ENCODE measurements around the gene SCARB1.
"Not testable (repeated sequence)": the region's sequence is repeated elsewhere in the genome, so short reads cannot be mapped to it uniquely, and the experiment has no call there.

Gene SCARB1, protein sequence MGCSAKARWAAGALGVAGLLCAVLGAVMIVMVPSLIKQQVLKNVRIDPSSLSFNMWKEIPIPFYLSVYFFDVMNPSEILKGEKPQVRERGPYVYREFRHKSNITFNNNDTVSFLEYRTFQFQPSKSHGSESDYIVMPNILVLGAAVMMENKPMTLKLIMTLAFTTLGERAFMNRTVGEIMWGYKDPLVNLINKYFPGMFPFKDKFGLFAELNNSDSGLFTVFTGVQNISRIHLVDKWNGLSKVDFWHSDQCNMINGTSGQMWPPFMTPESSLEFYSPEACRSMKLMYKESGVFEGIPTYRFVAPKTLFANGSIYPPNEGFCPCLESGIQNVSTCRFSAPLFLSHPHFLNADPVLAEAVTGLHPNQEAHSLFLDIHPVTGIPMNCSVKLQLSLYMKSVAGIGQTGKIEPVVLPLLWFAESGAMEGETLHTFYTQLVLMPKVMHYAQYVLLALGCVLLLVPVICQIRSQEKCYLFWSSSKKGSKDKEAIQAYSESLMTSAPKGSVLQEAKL

DNA sequence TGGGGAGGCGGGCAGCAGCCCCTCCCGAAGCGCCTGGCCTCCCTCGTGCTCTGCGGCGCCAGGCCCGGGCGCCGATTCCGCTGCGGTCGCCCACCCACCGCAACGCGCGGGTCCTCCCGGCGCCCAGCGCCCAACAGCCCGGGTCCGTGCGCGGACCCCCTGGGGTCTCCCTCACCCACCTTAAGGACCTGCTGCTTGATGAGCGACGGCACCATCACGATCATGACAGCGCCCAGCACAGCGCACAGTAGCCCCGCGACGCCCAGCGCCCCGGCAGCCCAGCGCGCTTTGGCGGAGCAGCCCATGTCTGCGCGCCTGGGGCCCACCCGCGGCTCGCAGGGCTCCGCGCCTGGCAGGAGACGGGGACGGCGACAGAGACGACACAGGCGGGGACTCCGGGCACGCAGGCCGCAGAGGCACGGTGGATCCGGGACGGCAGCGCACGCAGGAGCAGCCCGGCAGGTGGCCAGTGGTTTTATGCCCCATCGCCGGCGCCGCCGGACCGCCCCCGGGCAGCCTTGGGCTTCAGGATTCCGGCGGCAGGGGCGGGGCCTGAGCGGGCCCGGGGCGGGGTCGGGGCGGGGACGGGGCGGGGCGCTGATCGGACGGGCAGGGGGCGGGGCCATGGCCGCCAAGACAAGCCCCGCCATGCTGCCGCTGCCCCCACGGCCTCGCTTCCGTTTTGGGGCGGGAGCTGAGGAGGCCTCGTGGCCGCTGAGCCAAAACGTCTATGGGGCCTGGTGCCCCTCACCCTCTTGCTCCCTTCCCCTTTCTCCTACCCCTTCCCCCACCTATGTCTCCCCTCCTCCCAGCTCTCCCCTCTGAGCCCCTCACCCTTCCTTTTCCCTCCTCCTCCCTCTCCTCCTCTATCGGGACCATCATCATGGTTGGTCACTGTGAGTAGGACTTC, at the start of gene SCARB1:
Gene SCARB1 (minus strand): TSS at position 449 of the 910 bp plus-strand sequence. CDS start 144 bp downstream, at position 305.
- peak; percentile 66 to 71 for DNase-seq (ENCODE audit: low read depth in 1 of 2, low spot score in 1 of 2)

DNA sequence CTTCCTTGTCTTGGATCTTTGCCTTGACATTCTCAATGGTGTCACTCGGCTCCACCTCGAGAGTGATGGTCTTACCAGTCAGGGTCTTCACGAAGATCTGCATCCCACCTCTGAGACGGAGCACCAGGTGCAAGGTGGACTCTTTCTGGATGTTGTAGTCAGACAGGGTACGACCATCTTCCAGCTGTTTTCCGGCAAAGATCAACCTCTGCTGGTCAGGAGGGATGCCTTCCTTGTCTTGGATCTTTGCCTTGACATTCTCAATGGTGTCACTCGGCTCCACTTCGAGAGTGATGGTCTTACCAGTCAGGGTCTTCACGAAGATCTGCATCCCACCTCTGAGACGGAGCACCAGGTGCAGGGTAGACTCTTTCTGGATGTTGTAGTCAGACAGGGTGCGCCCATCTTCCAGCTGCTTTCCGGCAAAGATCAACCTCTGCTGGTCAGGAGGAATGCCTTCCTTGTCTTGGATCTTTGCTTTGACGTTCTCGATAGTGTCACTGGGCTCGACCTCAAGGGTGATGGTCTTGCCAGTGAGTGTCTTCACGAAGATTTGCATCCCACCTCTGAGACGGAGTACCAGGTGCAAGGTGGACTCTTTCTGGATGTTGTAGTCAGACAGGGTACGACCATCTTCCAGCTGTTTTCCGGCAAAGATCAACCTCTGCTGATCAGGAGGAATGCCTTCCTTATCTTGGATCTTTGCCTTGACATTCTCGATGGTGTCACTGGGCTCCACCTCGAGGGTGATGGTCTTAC, 49.0 kb upstream of the SCARB1 start:
- DNase-seq (ENCODE audit: low read depth in 1 of 2, low spot score in 1 of 2): not testable (repeated sequence)

DNA sequence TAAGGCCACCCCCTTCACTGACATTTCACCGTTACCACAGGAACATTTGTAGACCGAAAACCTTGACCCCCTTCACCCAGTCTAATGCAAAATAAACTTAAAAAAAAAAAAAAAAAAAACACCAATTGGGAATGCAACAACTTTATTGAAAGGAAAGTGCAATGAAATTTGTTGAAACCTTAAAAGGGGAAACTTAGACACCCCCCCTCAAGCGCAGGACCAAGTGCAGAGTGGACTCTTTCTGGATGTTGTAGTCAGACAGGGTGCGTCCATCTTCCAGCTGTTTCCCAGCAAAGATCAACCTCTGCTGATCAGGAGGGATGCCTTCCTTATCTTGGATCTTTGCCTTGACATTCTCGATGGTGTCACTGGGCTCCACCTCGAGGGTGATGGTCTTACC, 47.9 kb upstream of the SCARB1 start:
- not testable (repeated sequence) for DNase-seq (ENCODE audit: low read depth in 1 of 2, low spot score in 1 of 2)

DNA sequence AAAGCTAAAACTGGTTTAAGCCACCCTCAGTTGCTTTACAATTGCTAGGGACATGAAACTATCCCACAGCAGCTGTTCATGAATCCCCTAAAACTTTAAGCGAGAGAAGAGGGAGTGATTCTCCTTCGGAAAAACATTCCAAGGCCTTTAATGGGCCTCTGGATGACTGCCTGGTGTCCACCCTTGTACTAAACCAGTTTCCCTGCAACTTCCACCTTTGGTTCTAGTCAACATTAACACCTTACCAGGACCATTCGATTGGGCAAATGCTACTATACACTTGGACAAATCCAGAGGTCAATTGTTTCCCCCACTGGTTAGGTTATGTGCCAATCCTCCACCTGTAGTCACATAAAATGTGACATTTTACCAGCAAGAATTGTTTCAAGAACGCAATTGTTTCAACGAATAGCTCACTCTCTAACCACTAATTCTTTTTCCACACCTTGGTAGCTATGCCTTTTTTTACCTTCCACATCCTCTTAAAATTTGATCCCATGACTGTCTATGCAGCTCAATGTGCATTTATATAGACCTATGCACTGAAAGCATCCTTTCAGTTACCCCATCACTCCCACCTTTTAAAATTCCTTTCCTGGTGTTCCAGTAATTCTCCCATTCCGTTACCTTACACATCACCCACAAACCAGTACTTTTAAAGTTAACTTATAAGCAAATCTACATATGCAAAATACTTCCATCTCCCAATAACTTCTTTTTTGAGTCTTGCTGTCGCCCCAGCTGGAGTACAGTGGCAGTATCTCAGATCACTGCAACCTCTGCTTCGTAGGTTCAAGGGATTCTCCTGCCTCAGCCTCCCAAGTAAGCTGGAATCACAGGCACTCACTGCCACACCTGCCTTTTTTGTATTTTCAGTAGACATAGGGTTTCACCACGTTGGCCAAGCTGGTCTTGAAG, 47.2 kb upstream of the SCARB1 start:
- no peak for DNase-seq (ENCODE audit: low read depth in 1 of 2, low spot score in 1 of 2)

DNA sequence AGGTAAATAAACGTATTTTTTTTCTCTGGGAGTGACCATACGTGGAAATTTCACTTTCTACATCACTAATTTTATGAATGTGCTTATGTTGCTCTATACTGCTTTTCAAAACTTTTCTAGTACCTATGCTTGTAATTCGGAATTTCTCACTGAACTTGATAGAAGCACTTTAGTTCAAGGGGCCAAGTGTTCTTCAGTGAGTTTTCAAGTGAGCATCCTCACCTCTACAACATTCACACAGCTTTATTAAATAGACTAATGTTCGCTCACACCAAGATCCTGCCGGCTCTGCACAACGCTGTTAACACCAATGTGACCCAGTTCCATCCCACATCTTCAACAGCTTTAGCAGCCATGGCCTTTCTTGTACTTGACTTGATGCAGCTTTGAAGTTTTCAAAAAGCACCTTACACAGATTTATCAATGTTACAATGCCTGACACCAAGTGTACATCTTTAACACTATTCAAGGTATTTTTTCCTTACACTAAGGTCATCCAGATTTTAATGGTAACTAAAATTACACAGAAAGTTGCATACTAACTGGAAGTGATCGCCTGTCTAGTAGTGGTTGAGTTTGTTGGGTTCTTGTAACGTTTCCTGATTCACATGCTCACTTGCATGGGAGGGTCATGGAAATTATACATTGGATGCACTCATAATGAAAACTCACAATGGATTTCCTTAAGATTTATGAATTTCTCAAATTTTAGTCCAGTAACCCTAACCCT, 46.3 kb upstream of the SCARB1 start:
- no peak for DNase-seq (ENCODE audit: low read depth in 1 of 2, low spot score in 1 of 2)

DNA sequence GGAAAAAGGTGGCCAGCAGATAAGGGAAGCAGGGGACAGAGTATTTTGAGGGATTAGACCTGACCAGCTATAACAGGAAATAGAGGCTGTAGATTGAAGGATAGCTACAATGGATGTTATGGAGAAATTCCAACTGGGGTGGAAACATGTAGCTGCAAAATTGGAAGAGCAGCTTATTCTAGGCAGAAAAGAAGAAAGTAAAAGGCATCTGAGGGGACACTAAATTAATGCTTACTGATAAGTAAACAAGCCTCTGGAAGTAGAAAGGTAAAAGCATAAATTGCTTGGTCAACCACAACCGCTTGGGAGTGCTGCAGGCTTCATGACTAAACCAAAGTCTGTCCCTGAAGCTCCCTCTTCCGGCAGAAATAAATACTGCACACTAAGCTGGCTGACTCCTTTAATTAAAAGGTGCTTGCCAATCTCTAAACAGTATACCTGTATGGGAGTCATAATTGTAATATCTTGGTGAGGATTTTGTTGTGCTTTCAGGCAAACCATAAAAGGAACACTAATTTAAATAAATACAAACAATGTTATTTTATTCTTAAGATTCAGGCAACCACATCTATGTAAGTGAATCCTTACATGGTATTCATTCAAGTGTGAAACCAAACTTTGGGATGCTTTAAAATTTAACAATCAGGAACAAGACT, 43.1 kb upstream of the SCARB1 start:
- peak; percentile 48 to 90 for DNase-seq (ENCODE audit: low read depth in 1 of 2, low spot score in 1 of 2)

DNA sequence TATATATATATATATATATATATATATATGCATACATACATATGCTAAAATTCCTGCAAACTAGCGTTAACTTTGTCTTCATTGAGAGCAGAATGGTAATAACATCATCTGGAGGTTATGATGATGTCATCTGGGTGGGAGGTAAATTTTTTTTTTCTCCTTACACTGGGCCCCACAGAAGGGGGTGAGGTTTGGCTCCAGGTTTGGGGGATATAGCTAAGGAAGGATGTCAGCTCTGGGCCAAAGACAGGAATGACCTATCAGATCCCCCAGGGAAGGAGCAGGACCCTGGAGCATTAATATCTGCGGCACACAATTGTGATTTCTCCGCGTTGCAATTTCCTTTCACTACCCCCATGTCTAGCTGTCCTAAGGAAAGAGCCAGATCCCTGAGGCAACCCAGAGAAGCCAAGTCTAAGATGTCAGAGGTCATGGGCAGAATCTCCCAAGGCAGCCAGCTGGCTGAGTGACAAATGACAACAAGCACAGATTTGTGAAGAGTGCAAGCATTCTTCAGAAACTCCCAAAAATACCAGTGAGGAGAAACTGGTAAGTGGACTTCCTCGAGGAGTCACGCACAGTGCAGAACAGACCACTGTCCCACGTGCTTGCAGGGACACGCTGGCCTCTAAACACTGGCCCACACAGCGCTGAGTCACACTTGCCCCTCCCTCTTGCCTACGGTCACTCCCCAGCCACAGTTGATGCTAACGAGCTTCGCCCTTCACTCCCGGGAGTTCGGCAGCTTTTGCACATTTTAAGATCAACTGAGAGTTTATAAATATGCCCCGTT, 40.8 kb upstream of the SCARB1 start:
- no peak for DNase-seq (ENCODE audit: low read depth in 1 of 2, low spot score in 1 of 2)

DNA sequence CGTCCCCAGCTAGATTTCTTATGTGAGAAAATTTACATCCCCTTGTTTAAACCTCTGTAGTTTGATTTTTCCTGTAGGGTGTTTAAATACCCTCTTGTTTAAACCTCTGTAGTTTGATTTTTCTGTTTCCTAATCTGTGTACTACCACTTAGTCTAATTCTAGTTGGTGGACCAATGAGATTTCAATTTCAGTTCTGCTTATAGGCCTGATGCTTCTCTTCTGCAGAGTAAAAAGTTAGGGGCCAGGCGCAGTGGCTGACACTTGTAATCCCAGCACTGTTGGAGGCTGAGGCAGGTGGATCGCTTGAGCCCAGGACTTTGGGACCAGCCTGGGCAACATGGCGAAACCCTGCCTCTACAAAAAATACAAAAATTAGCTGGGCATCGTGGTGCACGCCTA, 39.3 kb upstream of the SCARB1 start:
- DNase-seq (ENCODE audit: low read depth in 1 of 2, low spot score in 1 of 2): no peak

DNA sequence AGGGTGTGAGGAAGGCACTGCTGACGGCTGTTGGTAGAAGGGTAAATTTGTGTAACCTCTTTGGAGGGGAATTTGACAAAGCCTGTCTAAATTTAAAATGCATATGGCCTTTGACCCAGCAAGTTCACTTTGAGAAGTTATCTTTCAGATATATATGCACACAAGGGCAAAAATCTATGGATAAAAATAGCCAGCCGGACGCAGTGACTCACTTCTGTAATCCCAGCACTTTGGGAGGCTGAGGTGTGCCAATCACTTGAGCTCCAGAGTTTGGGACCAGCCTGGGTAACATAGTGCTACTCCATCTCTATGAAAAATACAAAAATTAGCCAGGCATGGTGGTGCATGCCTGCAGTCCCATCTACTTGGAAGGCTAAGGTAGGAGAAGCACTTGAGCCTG, 37.3 kb upstream of the SCARB1 start:
- DNase-seq (ENCODE audit: low read depth in 1 of 2, low spot score in 1 of 2): no peak

DNA sequence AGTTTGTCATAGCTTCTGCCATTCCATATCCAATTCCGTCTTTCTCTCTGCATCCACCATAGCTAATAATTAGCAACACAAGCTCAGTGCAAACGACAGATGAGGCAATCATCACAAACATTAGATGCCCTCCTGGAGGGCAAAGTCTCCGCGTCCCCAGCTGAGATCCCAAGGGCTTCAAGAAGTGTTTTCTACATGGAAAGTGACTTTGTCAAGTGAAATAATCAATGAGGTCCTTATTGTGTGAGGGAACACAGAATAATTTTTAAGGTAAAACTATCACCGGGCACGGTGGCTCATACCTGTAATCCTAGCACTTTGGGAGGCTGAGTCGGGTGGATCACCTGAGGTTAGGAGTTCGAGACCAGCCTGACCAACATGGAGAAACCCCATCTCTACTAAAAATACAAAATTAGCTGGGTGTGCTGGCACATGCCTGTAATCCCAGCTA, 36.7 kb upstream of the SCARB1 start:
- DNase-seq (ENCODE audit: low read depth in 1 of 2, low spot score in 1 of 2): not testable (repeated sequence)

DNA sequence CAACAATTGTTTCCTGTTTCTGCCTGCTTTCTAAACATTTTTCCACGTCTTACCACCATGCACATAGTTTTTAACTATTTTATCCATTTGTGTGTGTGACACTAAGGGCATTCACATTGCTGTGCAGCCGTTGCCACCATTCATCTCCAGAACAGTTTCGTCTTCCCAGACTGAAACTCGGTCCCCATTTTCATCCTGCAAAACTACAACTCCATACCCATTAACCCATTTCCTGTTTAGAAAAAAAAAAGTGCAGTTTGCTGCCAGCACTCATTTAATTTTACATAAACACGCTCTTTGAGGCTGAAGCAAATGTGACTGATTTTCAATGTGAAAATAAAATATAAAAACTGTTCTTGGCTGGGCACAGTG, 35.2 kb upstream of the SCARB1 start:
- DNase-seq (ENCODE audit: low read depth in 1 of 2, low spot score in 1 of 2): no peak

DNA sequence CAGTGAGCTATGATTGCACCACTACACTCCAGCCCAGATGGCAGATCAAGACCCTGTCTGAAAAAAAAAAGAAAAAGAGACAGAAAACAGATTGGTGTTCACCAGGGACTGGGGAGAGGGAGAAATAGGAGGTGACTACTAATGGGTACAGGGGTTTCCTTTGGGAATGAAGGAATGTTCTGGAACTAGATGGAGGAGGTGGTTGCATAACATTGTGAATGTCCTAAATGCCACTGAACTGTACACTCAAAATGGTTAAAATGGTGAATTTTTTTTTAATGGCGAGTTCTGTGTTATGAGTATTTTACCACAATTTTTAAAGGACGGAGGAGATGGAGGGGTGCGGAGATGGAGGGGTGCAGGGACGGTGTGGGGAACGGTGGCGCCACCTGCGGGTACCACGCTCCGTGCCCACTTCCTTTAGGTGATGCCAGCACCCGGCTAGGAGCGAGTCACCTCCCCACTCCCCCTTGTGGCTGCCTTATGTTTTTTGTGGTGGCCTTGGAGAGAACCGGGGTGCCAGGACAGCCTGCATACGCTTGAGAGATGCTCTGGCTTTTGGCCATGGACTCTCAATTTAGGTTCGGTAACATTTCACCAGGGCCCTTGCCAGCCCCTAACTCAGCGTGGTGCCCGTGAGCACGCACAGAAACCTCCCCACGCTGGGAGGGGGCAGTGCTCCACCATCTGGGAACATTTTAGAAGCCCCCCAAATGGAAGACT, 34.7 kb upstream of the SCARB1 start:
- peak in 1 of 2 donors; percentile 53 for DNase-seq (ENCODE audit: low read depth in 1 of 2, low spot score in 1 of 2)

DNA sequence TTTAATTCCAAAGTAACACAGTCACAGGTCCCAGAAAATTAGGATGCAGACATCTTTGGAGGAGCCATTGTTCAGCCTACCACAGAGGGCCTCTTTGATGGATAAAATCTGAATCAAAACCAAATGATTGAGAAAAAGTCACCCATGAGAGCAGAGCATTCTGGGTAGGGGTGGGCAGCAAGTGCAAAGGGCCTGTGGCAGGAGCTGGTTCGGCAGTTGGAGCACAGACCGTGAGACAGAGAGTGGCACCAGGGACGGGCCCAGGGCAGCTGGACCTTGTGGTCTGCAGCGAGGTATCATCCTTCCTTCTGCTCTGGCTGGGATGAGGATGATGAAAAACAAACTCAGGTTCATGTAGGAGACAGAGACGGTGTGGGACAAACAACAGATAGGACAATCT, 32.8 kb upstream of the SCARB1 start:
- DNase-seq (ENCODE audit: low read depth in 1 of 2, low spot score in 1 of 2): no peak

DNA sequence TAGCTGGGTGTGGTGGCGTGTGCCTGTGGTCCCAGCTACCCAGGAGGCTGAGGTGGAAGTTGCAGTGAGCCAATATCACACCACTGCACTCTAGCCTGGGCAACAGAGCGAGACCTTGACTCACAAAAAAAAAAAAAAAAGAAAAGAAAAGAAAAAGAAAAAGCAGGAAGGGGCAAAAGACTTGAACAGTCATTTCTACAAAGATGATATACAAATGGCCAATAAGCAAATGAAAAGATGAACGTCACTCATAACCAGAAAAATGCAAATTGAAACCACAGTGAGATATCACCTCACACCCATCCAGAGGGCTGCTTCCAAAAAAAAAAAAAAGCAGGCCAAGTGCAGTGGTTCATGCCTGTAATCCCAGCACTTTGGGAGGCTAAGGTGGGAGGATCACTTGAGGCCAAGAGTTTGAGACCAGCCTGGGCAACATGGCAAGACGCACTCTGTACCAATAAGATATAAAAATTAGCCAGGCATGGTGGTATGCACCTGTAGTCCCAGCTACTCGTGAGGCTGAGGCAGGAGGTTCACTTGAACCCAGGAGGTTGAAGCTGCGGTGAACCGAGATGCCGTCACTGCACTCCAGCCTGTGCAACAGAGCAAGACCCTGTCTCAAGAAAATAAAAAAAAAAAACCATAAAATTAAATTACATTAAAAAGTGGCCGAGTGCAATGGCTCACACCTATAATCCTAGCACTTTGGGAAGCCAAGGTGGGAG, 30.3 kb upstream of the SCARB1 start:
- no peak for DNase-seq (ENCODE audit: low read depth in 1 of 2, low spot score in 1 of 2)

DNA sequence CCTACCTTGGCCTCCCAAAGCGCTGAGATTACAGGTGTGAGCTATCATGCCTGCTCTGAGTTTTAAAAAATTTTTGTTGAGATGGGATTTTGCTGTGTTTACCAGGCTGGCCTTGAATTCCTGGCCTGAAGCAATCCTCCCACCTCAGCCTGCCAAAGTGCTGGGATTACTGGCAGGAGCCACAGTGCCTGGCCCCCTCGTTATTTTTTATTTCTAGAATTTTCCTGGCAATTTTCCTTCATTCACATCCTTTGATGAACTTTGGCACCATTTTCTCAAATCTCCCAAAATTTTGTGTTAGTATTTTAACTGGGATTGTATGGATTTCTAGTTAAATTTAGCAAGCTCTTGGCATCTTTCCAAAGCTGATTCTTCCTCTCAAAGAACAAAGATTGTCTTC, 24.6 kb upstream of the SCARB1 start:
- DNase-seq (ENCODE audit: low read depth in 1 of 2, low spot score in 1 of 2): no peak

DNA sequence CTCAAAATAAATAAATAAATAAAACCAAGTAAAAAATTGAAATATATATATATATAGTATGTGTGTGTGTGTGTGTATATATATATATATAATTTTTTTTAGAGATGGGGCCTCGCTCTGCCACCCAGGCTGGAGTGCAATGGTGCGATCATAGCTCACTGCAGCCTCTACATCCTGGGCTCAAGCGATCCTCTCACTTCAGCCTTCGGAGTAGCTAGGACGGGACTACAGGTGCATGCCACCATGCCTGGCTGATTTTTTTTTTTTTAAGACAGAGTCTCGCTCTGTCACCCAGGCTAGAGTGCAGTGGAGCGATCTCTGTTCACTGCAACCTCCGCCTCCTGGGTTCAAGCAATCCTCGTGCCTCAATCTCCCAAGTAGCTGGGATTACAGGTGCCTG, 24.1 kb upstream of the SCARB1 start:
- DNase-seq (ENCODE audit: low read depth in 1 of 2, low spot score in 1 of 2): not testable (repeated sequence)
